Measurements from ENCODE around the gene ADGRL3.

DNA sequence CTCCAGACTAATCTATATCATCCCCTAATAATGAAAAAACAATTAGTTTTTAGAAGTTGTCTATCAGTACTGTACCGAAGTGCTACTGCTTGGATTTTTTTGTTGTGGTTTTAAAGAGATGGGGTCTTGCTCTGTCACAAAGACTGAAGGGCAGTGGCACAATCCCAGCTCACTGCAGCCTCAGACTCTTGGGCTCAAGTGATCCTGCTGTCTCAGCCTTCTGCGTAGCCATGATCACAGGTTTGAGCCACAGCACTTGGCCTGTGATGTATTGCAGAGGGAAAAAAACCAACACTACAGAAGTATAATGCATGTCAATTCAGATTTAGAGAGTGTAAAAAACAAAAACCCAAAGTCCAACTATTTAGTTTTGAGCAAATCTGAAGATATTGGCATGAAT lies 875.0 kb downstream of the ADGRL3 start:
- TF ChIP-seq CTCF (IDR thresholded peaks at IDR 0.05; ENCODE audit: low read depth, low read length) = no peak
- no peak for TF ChIP-seq EZH2phosphoT487 (IDR thresholded peaks at IDR 0.05; ENCODE audit: low read depth)

Data from OCI-LY3 (cell line).